RWPE1 (cell line): ENCODE results near the gene CDK5R1.

Source experiments
- CTCF ChIA-PET: fragments of 350-600 bp; sonication (Branson Sonifier 250); formaldehyde crosslinking; extraction: SDS; loops from one replicate; lab custom pipeline; 2021; lab: Yijun Ruan, JAX
- POLR2A ChIA-PET: fragments of 400-600 bp; formaldehyde crosslinking; extraction: SDS; loops from one replicate; lab custom pipeline; 2020; ENCODE audit warnings: antibody characterized with exemption; ENCODE audit not compliant: low non-redundant PET; lab: Yijun Ruan, JAX
- DNase-seq: peaks from one replicate; pipeline ENCODE4 v3.0.0; 2012; ENCODE audit warnings: low spot score
- H3K27ac ChIP-seq: fragments of 450-650 bp; 2 replicates; pipeline ENCODE4 v1.5.1; 2017
- CTCF ChIP-seq: fragments of 450-650 bp; conservative IDR thresholded peaks from 2 replicates; pipeline ENCODE4 v1.5.1; 2017; ENCODE audit warnings: low read depth, mild to moderate bottlenecking

The CDK5R1 gene

DNA sequence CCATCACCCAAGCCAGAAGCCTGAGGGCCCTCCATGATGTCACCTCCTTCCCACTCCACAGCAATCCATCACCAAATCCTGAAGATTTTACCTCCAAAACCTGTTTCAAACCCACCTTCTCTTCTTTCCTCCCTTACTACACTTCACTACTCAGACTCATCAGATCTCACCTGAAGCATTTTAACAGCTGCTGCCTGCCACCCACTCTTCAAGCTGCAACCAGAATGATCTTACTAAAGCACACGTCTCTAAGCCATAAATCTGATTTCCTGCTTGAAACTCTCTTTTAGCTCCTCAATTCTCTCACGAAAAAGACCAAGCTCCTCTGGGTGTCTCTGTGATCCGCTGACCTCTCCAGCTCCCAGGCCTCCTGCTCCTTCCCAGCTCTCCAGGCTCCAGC, 46.5 kb downstream of the CDK5R1 start:
- H3K27ac ChIP-seq = no peak overlapping the region
- ChIA-PET POLR2A (no interaction called here), CTCF (interaction anchor here (0.7 to 0.8 kb wide), 2 partner anchors 95 to 704 kb away, joined by 3 read pairs; no protein-coding TSS in a partner anchor)
- TF ChIP-seq CTCF = no peak
- no peak for DNase-seq

GRCh38 chr17:32536736-32537643, 50.2 kb downstream of the CDK5R1 start:
- ChIA-PET POLR2A (no interaction called here), CTCF (no interaction called here)
- no peak overlapping the region for H3K27ac ChIP-seq
- no peak for TF ChIP-seq CTCF
- no peak for DNase-seq
